GM23338 (cell line): Measurements from ENCODE around the gene CYB5A. TPM values are rescaled to one million over a fixed set of nuclear protein-coding genes. Genes with fewer than 3 reads are reported as not detected.
"Not testable (repeated sequence)": the region's sequence is repeated elsewhere in the genome, so short reads cannot be mapped to it uniquely, and the experiment has no call there.

ENCODE experiments used
- ATAC-seq: fragments of 200-7000 bp; cut with Tn5 transposase; 3 replicates; pipeline ENCODE4 v1.9.1; 2020
- DNase-seq: peaks from one replicate; pipeline ENCODE4 v3.0.0-alpha.2; 2015; ENCODE audit warnings: low spot score
- H2AFZ ChIP-seq: fragments of 200-600 bp; sonication (generic); 2 replicates; pipeline ENCODE4 v1.8.0; 2016; ENCODE audit warnings: antibody characterized with exemption, mild to moderate bottlenecking, moderate library complexity
- H3F3A ChIP-seq: fragments of 200-600 bp; sonication (generic); replicated peaks from 2 replicates; pipeline ENCODE4 v1.8.0; 2017; ENCODE audit warnings: antibody characterized with exemption, mixed run types, low read depth
- H3K27ac ChIP-seq: fragments of 200-600 bp; sonication (generic); 2 replicates; pipeline ENCODE4 v1.6.1; 2016; ENCODE audit warnings: low read depth
- H3K27me3 ChIP-seq: fragments of 200-600 bp; sonication (generic); 2 replicates; pipeline ENCODE4 v1.8.0; 2016; ENCODE audit warnings: mild to moderate bottlenecking, mixed run types, moderate library complexity; ENCODE audit not compliant: insufficient read depth
- H3K36me3 ChIP-seq: fragments of 200-600 bp; sonication (generic); 2 replicates; pipeline ENCODE4 v1.8.0; 2016; ENCODE audit warnings: mild to moderate bottlenecking; ENCODE audit not compliant: insufficient read depth
- H3K4me1 ChIP-seq: fragments of 200-600 bp; sonication (generic); 2 replicates; pipeline ENCODE4 v1.8.0; 2016; ENCODE audit warnings: mild to moderate bottlenecking, moderate library complexity; ENCODE audit not compliant: insufficient read depth
- H3K4me2 ChIP-seq: fragments of 200-600 bp; sonication (generic); 2 replicates; pipeline ENCODE4 v1.7.1; 2017; ENCODE audit warnings: mixed run types
- H3K4me3 ChIP-seq: fragments of 200-600 bp; sonication (generic); 2 replicates; pipeline ENCODE4 v1.6.1; 2016; ENCODE audit warnings: mixed run types
- H3K79me2 ChIP-seq: fragments of 200-600 bp; sonication (generic); replicated peaks from 2 replicates; pipeline ENCODE4 v1.8.0; 2017; ENCODE audit warnings: mild to moderate bottlenecking; ENCODE audit not compliant: insufficient read depth
- H3K9me2 ChIP-seq: fragments of 200-600 bp; sonication (generic); 2 replicates; pipeline ENCODE4 v1.8.0; 2017; ENCODE audit not compliant: insufficient read depth
- H4K20me1 ChIP-seq: fragments of 200-600 bp; sonication (generic); replicated peaks from 2 replicates; pipeline ENCODE4 v1.8.0; 2017; ENCODE audit warnings: mild to moderate bottlenecking; ENCODE audit not compliant: insufficient read depth
- H3K27ac Mint-ChIP-seq: 2 replicates; pipeline ENCODE4 v1.8.0; 2020; ENCODE audit warnings: inconsistent platforms, mild to moderate bottlenecking, moderate library complexity, mixed read lengths
- H3K27me3 Mint-ChIP-seq: 3 replicates; pipeline ENCODE4 v1.8.0; 2022; ENCODE audit warnings: low read depth, mild to moderate bottlenecking, moderate library complexity, mixed read lengths, inconsistent platforms; ENCODE audit not compliant: insufficient read depth, poor library complexity
- H3K36me3 Mint-ChIP-seq: 3 replicates; pipeline ENCODE4 v1.8.0; 2021; ENCODE audit warnings: low read depth, mild to moderate bottlenecking, inconsistent platforms, moderate library complexity, mixed read lengths
- H3K4me1 Mint-ChIP-seq: 3 replicates; pipeline ENCODE4 v1.8.0; 2020; ENCODE audit warnings: mild to moderate bottlenecking, inconsistent platforms, mixed read lengths
- H3K4me3 Mint-ChIP-seq: 3 replicates; pipeline ENCODE4 v1.8.0; 2021; ENCODE audit warnings: moderate library complexity, mild to moderate bottlenecking, inconsistent platforms, mixed read lengths
- H3K9me3 Mint-ChIP-seq: 3 replicates; pipeline ENCODE4 v1.8.0; 2020; ENCODE audit warnings: moderate library complexity, mild to moderate bottlenecking, inconsistent platforms, mixed read lengths
- EZH2 ChIP-seq: fragments of 200-600 bp; sonication (generic); IDR thresholded peaks from one replicate; pipeline ENCODE4 v1.8.0; 2017; ENCODE audit warnings: antibody characterized with exemption, mild to moderate bottlenecking, low read depth; ENCODE audit not compliant: unreplicated experiment
- STAT1 ChIP-seq: IDR thresholded peaks from one replicate; pipeline ENCODE4 v1.6.1; 2016; ENCODE audit warnings: antibody characterized with exemption; ENCODE audit not compliant: unreplicated experiment
- polyA plus RNA-seq: library from polyadenylated mRNA; unstranded; fragments of >200 nt; fragmentation: Nextera tagmentation; extraction: Ambion mirVana; gene quantifications from 2 replicates; pipeline ENCODE4 v1.2.1, GENCODE V29; 2016
- total RNA-seq: library from RNA; depleted of rRNA; stranded (reverse); fragments of >200 nt; shearing (Covaris generic); gene quantifications from 2 replicates; pipeline ENCODE4 v1.2.3, GENCODE V29; 2014
- TF ChIP-seq, protein P1 (sequence below): IDR thresholded peaks from one replicate; pipeline ENCODE4 v1.6.1; 2018; ENCODE audit warnings: antibody characterized with exemption; ENCODE audit not compliant: unreplicated experiment
- TF ChIP-seq, protein P2 (sequence below), 2 experiments: fragments of 200-600 bp in 1 of 2; sonication (generic) in 1 of 2; conservative IDR thresholded peaks; 2 replicates each; pipeline versions ENCODE4 v1.5.1 to v1.6.1; 2016 to 2017; ENCODE audit warnings: antibody characterized with exemption in 2 of 2, low read depth in 2 of 2, mild to moderate bottlenecking in 2 of 2, moderate library complexity in 1 of 2

CYB5A gene
- total and polyA plus RNA-seq, 2 experiments from 2014 or later = 136 to 283 TPM

DNA sequence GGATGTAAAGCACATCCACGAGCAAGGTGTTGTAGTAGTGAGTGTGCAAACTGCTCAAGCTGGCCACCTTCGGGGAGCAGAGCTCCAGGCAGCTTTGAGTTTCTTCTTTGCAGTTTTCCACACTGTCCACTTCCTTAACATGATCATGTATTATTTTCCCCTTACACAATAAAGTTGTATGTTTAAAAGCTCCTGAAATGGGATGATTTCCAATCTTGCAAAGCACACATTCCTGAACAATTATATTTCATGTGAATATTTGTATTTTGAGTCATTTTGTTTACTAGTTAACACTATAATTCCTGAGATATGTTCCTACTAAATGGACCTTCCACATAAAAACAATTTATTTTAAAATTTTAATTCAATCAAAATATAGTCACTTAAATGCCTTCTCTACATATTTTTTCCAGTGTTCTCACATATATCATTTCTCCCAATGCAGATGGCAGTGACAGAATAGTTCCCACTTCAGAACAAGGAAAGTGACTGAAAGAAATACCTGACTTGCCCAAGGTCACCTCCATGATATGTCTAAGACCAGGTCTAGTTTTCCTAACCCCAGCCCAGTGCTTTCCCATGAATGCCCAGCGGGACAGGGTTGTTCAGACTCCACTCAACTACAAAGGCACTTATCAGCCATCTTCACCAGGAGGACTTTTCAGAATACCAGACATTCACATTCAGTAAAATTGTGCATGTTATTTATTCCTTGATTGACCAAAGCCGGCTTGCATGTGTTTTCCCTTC lies 5.5 kb downstream of the CYB5A start (continued):
- TF ChIP-seq, protein P1, sequence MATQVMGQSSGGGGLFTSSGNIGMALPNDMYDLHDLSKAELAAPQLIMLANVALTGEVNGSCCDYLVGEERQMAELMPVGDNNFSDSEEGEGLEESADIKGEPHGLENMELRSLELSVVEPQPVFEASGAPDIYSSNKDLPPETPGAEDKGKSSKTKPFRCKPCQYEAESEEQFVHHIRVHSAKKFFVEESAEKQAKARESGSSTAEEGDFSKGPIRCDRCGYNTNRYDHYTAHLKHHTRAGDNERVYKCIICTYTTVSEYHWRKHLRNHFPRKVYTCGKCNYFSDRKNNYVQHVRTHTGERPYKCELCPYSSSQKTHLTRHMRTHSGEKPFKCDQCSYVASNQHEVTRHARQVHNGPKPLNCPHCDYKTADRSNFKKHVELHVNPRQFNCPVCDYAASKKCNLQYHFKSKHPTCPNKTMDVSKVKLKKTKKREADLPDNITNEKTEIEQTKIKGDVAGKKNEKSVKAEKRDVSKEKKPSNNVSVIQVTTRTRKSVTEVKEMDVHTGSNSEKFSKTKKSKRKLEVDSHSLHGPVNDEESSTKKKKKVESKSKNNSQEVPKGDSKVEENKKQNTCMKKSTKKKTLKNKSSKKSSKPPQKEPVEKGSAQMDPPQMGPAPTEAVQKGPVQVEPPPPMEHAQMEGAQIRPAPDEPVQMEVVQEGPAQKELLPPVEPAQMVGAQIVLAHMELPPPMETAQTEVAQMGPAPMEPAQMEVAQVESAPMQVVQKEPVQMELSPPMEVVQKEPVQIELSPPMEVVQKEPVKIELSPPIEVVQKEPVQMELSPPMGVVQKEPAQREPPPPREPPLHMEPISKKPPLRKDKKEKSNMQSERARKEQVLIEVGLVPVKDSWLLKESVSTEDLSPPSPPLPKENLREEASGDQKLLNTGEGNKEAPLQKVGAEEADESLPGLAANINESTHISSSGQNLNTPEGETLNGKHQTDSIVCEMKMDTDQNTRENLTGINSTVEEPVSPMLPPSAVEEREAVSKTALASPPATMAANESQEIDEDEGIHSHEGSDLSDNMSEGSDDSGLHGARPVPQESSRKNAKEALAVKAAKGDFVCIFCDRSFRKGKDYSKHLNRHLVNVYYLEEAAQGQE = no peak

DNA sequence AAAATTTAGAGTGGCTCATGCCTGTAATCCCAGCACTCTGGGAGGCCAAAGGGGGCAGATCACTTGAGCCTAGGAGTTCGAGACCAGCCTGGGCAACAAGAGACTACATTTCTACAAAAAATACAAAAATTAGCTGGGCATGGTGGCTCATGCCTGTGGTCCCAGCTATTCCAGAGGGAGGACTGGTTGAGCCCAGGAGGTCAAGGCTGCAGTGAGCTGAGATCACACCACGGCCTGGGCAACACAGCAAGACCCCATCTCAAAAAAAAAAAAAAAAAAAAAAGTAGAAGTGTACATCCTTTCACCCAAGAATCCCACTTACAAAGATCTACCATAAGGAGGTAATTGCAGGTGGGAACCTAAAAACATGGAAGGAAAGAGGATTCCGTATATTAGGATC lies 6.2 kb downstream of the CYB5A start:
- not testable (repeated sequence) for H3K9me2 ChIP-seq, H3K27ac Mint-ChIP-seq, H3K36me3 ChIP-seq, H3K27ac ChIP-seq, H3K4me2 ChIP-seq, H3F3A ChIP-seq, H3K27me3 ChIP-seq, H3K9me3 Mint-ChIP-seq, ATAC-seq, H3K4me3 ChIP-seq, H4K20me1 ChIP-seq, H3K4me3 Mint-ChIP-seq, DNase-seq, H2AFZ ChIP-seq
- peaks cover 11% of the 10 kb centered on the region for H3K27me3 Mint-ChIP-seq
- Histone ChIP-seq H3K79me2 (peaks cover 99% of the 10 kb centered on the region), H3K4me1 (peaks cover 73% of the 10 kb centered on the region)
- peaks cover 35% of the 10 kb centered on the region for H3K36me3 Mint-ChIP-seq
- H3K4me1 Mint-ChIP-seq = peaks cover 82% of the 10 kb centered on the region

DNA sequence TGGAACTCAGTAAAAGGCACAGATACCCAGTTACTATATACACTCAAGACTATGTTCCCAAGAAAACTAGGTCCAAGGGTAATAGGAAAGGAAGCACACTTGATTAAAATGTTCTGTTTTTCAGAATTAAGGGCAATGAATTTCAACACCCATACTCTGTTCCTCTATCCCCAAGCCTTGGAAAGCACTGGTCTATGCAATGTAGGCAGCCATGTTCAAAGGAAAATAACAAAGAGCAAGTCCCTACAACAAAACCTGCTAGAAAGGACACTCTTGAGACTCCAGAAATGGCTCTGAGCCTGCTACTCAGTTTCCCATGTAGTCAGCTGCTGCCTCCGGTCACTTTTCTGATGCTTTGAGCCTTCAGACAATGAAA lies 6.8 kb downstream of the CYB5A start:
- Histone ChIP-seq H3K27ac (peak overlapping the region; percentile 61; the same call in 1 of the 2 replicates), H3K4me3 (no peak overlapping the region), H3K9me2 (no peaks in the 10 kb centered on the region), H3F3A (peaks cover 6% of the 10 kb centered on the region; the same call in 1 of the 2 replicates), H3K79me2 (peaks cover 99% of the 10 kb centered on the region), H2AFZ (no peak overlapping the region), H3K4me2 (0 out of 2 replicates have a peak overlapping the region, but pooled peaks have one; percentile 79), H3K4me1 (peaks cover 78% of the 10 kb centered on the region), H3K27me3 (no peaks in the 10 kb centered on the region), H3K36me3 (no peaks in the 10 kb centered on the region), H4K20me1 (no peaks in the 10 kb centered on the region)
- peak overlapping the region; percentile 98 for H3K27ac Mint-ChIP-seq
- peaks cover 11% of the 10 kb centered on the region for H3K27me3 Mint-ChIP-seq
- peaks cover 82% of the 10 kb centered on the region for H3K4me1 Mint-ChIP-seq
- no peak for ATAC-seq
- peaks cover 35% of the 10 kb centered on the region for H3K36me3 Mint-ChIP-seq
- H3K9me3 Mint-ChIP-seq = peaks cover 2% of the 10 kb centered on the region; the same call in 1 of the 3 replicates
- TF ChIP-seq, protein P2, sequence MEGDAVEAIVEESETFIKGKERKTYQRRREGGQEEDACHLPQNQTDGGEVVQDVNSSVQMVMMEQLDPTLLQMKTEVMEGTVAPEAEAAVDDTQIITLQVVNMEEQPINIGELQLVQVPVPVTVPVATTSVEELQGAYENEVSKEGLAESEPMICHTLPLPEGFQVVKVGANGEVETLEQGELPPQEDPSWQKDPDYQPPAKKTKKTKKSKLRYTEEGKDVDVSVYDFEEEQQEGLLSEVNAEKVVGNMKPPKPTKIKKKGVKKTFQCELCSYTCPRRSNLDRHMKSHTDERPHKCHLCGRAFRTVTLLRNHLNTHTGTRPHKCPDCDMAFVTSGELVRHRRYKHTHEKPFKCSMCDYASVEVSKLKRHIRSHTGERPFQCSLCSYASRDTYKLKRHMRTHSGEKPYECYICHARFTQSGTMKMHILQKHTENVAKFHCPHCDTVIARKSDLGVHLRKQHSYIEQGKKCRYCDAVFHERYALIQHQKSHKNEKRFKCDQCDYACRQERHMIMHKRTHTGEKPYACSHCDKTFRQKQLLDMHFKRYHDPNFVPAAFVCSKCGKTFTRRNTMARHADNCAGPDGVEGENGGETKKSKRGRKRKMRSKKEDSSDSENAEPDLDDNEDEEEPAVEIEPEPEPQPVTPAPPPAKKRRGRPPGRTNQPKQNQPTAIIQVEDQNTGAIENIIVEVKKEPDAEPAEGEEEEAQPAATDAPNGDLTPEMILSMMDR (conservative IDR thresholded peaks at IDR 0.05; ENCODE audit: low read depth in 2 of 2) = no peak
- TF ChIP-seq STAT1 (no peak), EZH2 (no peak)
- no peak overlapping the region for H3K4me3 Mint-ChIP-seq
- DNase-seq = no peak
